SK-N-SH (cell line): ENCODE data around the gene SHROOM1. TPM values are rescaled to one million over a fixed set of nuclear protein-coding genes. Genes with fewer than 3 reads are reported as not detected.
"Not testable (repeated sequence)": the region's sequence is repeated elsewhere in the genome, so short reads cannot be mapped to it uniquely, and the experiment has no call there.

Source experiments
- CTCF ChIA-PET: fragments of 300-600, 350-600 bp; formaldehyde crosslinking; extraction: SDS; loops from one replicate; lab custom pipeline; 2021; lab: Yijun Ruan, JAX
- POLR2A ChIA-PET: fragments of 350-600 bp; sonication (Branson Sonifier 250); formaldehyde crosslinking; extraction: SDS; loops from one replicate; lab custom pipeline; 2020; ENCODE audit warnings: antibody characterized with exemption, inconsistent platforms; lab: Yijun Ruan, JAX
- DNase-seq: peaks from one replicate; pipeline ENCODE4 v3.0.0; 2012
- H2AFZ ChIP-seq: fragments of 200-600 bp; sonication (generic); 2 replicates; pipeline ENCODE4 v1.8.1; 2016; ENCODE audit warnings: antibody characterized with exemption, mild to moderate bottlenecking, low read depth
- H3F3A ChIP-seq: fragments of 200-600 bp; sonication (generic); replicated peaks from 2 replicates; pipeline ENCODE3; 2016; ENCODE audit warnings: antibody characterized with exemption, mild to moderate bottlenecking; ENCODE audit not compliant: insufficient read depth
- H3K27ac ChIP-seq, 2 experiments: fragments of 200-500 bp in 1 of 2; fragments of 200-600 bp in 1 of 2; sonication (Bioruptor generic) in 1 of 2; sonication (generic), shearing (Covaris generic) in 1 of 2; 2 replicates each; pipeline versions ENCODE4 v1.5.1 to v1.6.1; 2014 to 2016; ENCODE audit warnings: low read depth in 2 of 2, inconsistent platforms in 1 of 2, low read length in 1 of 2, mild to moderate bottlenecking in 1 of 2, mixed read lengths in 1 of 2
- H3K27me3 ChIP-seq: fragments of 200-600 bp; sonication (generic), shearing (Covaris generic); 2 replicates; pipeline ENCODE4 v1.6.1; 2016; ENCODE audit warnings: mixed run types; ENCODE audit not compliant: insufficient read depth
- H3K36me3 ChIP-seq, 2 experiments: fragments of 200-500 bp in 1 of 2; fragments of 200-600 bp in 1 of 2; sonication (Bioruptor generic) in 1 of 2; sonication (generic) in 1 of 2; replicated peaks in 1 of 2; 2 replicates each; pipeline versions ENCODE3 to v1.5.1; 2014 to 2016; ENCODE audit warnings: low read length in 1 of 2, mild to moderate bottlenecking in 1 of 2; ENCODE audit not compliant: insufficient read depth in 2 of 2, control insufficient read depth in 1 of 2
- H3K4me1 ChIP-seq, 2 experiments: fragments of 200-500 bp in 1 of 2; fragments of 200-600 bp in 1 of 2; sonication (Bioruptor generic) in 1 of 2; sonication (generic), shearing (Covaris generic) in 1 of 2; 2 replicates each; pipeline versions ENCODE4 v1.5.1 to v1.6.1; 2014 to 2016; ENCODE audit warnings: low read depth in 1 of 2, low read length in 1 of 2, mixed run types in 1 of 2; ENCODE audit not compliant: insufficient read depth in 2 of 2, control insufficient read depth in 1 of 2
- H3K4me2 ChIP-seq: fragments of 200-600 bp; sonication (generic), shearing (Covaris generic); 2 replicates; pipeline ENCODE4 v1.6.1; 2017; ENCODE audit warnings: mixed run types
- H3K4me3 ChIP-seq, 2 experiments: fragments of 200-500 bp in 1 of 2; fragments of 200-600 bp in 1 of 2; sonication (Bioruptor generic) in 1 of 2; sonication (generic), shearing (Covaris generic) in 1 of 2; 2 replicates each; pipeline versions ENCODE4 v1.5.1 to v1.8.1; 2014 to 2016; ENCODE audit warnings: low read depth in 2 of 2, inconsistent platforms in 1 of 2, low read length in 1 of 2, mild to moderate bottlenecking in 1 of 2, mixed read lengths in 1 of 2, moderate library complexity in 1 of 2
- H3K79me2 ChIP-seq: fragments of 200-600 bp; sonication (generic); 2 replicates; pipeline ENCODE4 v1.8.1; 2017; ENCODE audit warnings: mild to moderate bottlenecking; ENCODE audit not compliant: insufficient read depth
- H3K9ac ChIP-seq: fragments of 200-600 bp; sonication (generic); 2 replicates; pipeline ENCODE4 v1.6.1; 2017; ENCODE audit warnings: mixed run types
- H3K9me2 ChIP-seq: fragments of 200-600 bp; sonication (generic); 2 replicates; pipeline ENCODE4 v1.6.1; 2017; ENCODE audit warnings: mixed run types
- H3K9me3 ChIP-seq: fragments of 200-600 bp; sonication (generic); 2 replicates; pipeline ENCODE4 v1.6.1; 2017; ENCODE audit warnings: mixed run types, mild to moderate bottlenecking, moderate library complexity
- H4K20me1 ChIP-seq: fragments of 200-600 bp; sonication (generic); 2 replicates; pipeline ENCODE4 v1.6.1; 2017; ENCODE audit warnings: mild to moderate bottlenecking, mixed run types; ENCODE audit not compliant: insufficient read depth
- FOSL2 ChIP-seq: IDR thresholded peaks from 2 replicates; pipeline ENCODE4 v1.4.0; 2012; ENCODE audit warnings: low read depth, mild to moderate bottlenecking, moderate library complexity, borderline replicate concordance
- FOXM1 ChIP-seq: IDR thresholded peaks from 2 replicates; pipeline ENCODE4 v1.4.0; 2012; ENCODE audit warnings: low read depth, mild to moderate bottlenecking
- NFIC ChIP-seq: IDR thresholded peaks from 2 replicates; pipeline ENCODE4 v1.4.0; 2012; ENCODE audit warnings: borderline replicate concordance
- POLR2AphosphoS5 ChIP-seq: IDR thresholded peaks from 2 replicates; pipeline ENCODE4 v1.6.1; 2012; ENCODE audit warnings: low read depth, low read length
- RCOR1 ChIP-seq: fragments of 150-350 bp; IDR thresholded peaks from 2 replicates; pipeline ENCODE4 v1.6.1; 2017; ENCODE audit warnings: antibody characterized with exemption, low read length
- RFX5 ChIP-seq: IDR thresholded peaks from 2 replicates; pipeline ENCODE4 v1.6.1; 2012; ENCODE audit warnings: mild to moderate bottlenecking, improper control_type of control experiment, low read length
- RXRA ChIP-seq: IDR thresholded peaks from 2 replicates; pipeline ENCODE4 v1.4.0; 2012; ENCODE audit warnings: low read depth, mild to moderate bottlenecking, borderline replicate concordance
- SMC3 ChIP-seq: IDR thresholded peaks from 2 replicates; pipeline ENCODE4 v1.6.1; 2012; ENCODE audit warnings: low read depth, low read length, improper control_type of control experiment
- TAF1 ChIP-seq: IDR thresholded peaks from 2 replicates; pipeline ENCODE4 v1.6.1; 2012; ENCODE audit warnings: low read depth, mild to moderate bottlenecking, low read length, moderate library complexity, borderline replicate concordance
- YY1 ChIP-seq: IDR thresholded peaks from 2 replicates; pipeline ENCODE4 v1.4.0; 2012; ENCODE audit warnings: low read depth, mild to moderate bottlenecking
- WGBS: methylation state at CpG from one replicate; pipeline ENCODE4 v1.1.6; 2017; ENCODE audit warnings: low lambda C conversion rate; 5-methylcytosine and 5-hydroxymethylcytosine counted together
- polyA plus RNA-seq, 3 experiments: library from polyadenylated mRNA; depleted of rRNA; stranded (reverse); fragments of >200 nt; gene quantifications; 2 replicates each; pipeline ENCODE4 v1.2.3, GENCODE V29; 2012
- TF ChIP-seq, protein P1 (sequence below): IDR thresholded peaks from 2 replicates; pipeline ENCODE4; 2012
- TF ChIP-seq, protein P2 (sequence below): IDR thresholded peaks from 2 replicates; pipeline ENCODE4 v1.4.0; 2012; ENCODE audit warnings: low read depth, borderline replicate concordance
- TF ChIP-seq, protein P3 (sequence below): IDR thresholded peaks from 2 replicates; pipeline ENCODE4 v1.4.0; 2012; ENCODE audit warnings: low read depth, borderline replicate concordance
- TF ChIP-seq, protein P4 (sequence below): IDR thresholded peaks from 2 replicates; pipeline ENCODE4 v1.4.0; 2012; ENCODE audit warnings: low read depth
- TF ChIP-seq, protein P5 (sequence below): fragments of 200-600 bp; sonication (generic); IDR thresholded peaks from 2 replicates; pipeline ENCODE4 v1.6.1; 2017; ENCODE audit warnings: antibody characterized with exemption, mild to moderate bottlenecking, moderate library complexity

The SHROOM1 gene
- polyA plus RNA-seq, 1 of the 3 experiments (the other 2 are of a cell fraction): 3.8 TPM

DNA sequence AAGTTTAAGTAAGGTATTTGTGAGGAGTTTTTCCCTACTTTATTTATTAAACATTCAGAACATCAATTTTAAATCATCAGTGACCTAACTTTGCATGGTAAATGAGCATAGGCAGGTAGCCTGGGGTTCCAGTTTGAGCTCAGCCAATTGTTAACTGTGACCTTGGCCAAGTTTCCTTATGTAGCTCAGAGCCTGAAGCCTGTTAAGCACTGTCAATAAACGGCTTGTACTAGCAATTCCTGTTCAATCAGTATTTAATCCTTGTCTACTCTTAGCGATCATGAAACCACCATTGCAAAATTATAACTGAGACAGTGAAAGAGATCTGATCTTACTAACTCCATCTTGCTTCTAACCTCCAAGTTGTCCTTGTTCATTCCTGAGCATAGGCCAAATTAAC is 22.0 kb downstream of the SHROOM1 start:
- ChIA-PET CTCF (interaction anchor here (1.0 to 2.0 kb wide), 6 partner anchors 11 to 282 kb away, joined by 3 to 15 read pairs (median 4); no protein-coding TSS in a partner anchor), POLR2A (no interaction called here)
- H3K4me1 ChIP-seq: peaks cover 0 to 3% of the 10 kb centered on the region in 2 experiments; a peak in 2 of 4 replicates
- H3K4me2 ChIP-seq: no peak overlapping the region
- no peaks in the 10 kb centered on the region for H3K36me3 ChIP-seq
- 42% methylated on average over 2 of the region's 2 CpGs for WGBS
- no peak overlapping the region for H2AFZ ChIP-seq
- no peaks in the 10 kb centered on the region for H3K79me2 ChIP-seq
- no peaks in the 10 kb centered on the region for H3K9me3 ChIP-seq
- H3K9ac ChIP-seq: no peak overlapping the region
- H3K9me2 ChIP-seq: no peaks in the 10 kb centered on the region
- H4K20me1 ChIP-seq: no peaks in the 10 kb centered on the region
- H3K27me3 ChIP-seq: no peaks in the 10 kb centered on the region
- TF ChIP-seq, protein P1, sequence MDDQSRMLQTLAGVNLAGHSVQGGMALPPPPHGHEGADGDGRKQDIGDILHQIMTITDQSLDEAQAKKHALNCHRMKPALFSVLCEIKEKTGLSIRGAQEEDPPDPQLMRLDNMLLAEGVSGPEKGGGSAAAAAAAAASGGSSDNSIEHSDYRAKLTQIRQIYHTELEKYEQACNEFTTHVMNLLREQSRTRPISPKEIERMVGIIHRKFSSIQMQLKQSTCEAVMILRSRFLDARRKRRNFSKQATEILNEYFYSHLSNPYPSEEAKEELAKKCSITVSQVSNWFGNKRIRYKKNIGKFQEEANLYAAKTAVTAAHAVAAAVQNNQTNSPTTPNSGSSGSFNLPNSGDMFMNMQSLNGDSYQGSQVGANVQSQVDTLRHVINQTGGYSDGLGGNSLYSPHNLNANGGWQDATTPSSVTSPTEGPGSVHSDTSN: no peak
- no peak for TF ChIP-seq RFX5
- no peak for TF ChIP-seq RCOR1
- TF ChIP-seq, protein P2, sequence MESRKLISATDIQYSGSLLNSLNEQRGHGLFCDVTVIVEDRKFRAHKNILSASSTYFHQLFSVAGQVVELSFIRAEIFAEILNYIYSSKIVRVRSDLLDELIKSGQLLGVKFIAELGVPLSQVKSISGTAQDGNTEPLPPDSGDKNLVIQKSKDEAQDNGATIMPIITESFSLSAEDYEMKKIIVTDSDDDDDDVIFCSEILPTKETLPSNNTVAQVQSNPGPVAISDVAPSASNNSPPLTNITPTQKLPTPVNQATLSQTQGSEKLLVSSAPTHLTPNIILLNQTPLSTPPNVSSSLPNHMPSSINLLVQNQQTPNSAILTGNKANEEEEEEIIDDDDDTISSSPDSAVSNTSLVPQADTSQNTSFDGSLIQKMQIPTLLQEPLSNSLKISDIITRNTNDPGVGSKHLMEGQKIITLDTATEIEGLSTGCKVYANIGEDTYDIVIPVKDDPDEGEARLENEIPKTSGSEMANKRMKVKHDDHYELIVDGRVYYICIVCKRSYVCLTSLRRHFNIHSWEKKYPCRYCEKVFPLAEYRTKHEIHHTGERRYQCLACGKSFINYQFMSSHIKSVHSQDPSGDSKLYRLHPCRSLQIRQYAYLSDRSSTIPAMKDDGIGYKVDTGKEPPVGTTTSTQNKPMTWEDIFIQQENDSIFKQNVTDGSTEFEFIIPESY: no peak
- TF ChIP-seq TAF1: no peak
- no peak for TF ChIP-seq NFIC
- TF ChIP-seq YY1: no peak
- TF ChIP-seq FOXM1: no peak
- no peak for TF ChIP-seq SMC3
- TF ChIP-seq, protein P3, sequence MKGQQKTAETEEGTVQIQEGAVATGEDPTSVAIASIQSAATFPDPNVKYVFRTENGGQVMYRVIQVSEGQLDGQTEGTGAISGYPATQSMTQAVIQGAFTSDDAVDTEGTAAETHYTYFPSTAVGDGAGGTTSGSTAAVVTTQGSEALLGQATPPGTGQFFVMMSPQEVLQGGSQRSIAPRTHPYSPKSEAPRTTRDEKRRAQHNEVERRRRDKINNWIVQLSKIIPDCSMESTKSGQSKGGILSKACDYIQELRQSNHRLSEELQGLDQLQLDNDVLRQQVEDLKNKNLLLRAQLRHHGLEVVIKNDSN: no peak
- TF ChIP-seq RXRA: no peak
- TF ChIP-seq, protein P4, sequence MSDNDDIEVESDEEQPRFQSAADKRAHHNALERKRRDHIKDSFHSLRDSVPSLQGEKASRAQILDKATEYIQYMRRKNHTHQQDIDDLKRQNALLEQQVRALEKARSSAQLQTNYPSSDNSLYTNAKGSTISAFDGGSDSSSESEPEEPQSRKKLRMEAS: no peak
- no peak for TF ChIP-seq POLR2AphosphoS5
- H3F3A ChIP-seq: no peaks in the 10 kb centered on the region
- DNase-seq: no peak
- H3K4me3 ChIP-seq: no peak overlapping the region
- H3K27ac ChIP-seq: no peak overlapping the region

DNA sequence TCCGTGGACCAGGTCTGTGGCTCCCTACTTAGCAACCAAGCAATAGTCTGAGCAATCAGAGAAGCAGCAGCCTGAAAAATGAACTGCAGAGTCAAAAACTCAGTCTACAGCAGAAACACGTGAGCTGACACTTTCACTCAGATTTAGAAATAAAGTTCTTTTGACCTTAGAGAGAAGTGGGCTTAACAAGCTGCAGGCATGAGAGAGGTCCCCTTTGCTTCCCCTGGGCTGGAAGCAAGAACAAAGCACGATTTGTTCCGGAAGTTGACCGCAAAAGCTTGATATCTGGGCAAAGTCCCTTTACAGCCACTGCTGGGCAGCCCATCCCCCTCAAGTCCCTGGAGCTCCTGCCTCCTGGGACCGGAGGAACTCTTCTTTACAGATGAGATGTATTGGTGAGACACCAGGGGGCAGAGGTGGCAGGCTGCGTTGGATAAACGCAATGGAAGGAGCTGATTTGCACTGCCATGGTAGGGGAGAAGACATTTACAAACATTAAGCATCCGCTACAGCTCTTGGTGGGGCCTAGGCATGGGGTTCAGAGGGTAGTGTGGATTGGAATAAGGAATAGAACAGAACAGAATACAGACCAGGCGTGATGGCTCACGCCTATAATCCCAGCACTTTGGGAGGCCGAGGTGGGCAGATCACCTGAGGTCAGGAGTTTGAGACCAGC is 23.1 kb downstream of the SHROOM1 start:
- Histone ChIP-seq H3K36me3 (no peaks in the 10 kb centered on the region), H3K27ac (no peak overlapping the region), H4K20me1 (no peaks in the 10 kb centered on the region), H3K9me2 (no peaks in the 10 kb centered on the region), H2AFZ (no peak overlapping the region), H3K4me2 (no peak overlapping the region), H3K4me1 (peaks cover 0 to 3% of the 10 kb centered on the region in 2 experiments; a peak in 1 of 4 replicates), H3K27me3 (no peaks in the 10 kb centered on the region), H3K9me3 (no peaks in the 10 kb centered on the region), H3K4me3 (no peak overlapping the region), H3K79me2 (no peaks in the 10 kb centered on the region), H3K9ac (no peak overlapping the region), H3F3A (no peaks in the 10 kb centered on the region)
- ChIA-PET CTCF (interaction anchor here (0.6 to 2.0 kb wide), 9 partner anchors 11 to 220 kb away, joined by 3 to 15 read pairs (median 4); no protein-coding TSS in a partner anchor), POLR2A (no interaction called here)
- no peak for DNase-seq
- TF ChIP-seq, protein P3: no peak
- TF ChIP-seq FOSL2: no peak
- TF ChIP-seq, protein P5, sequence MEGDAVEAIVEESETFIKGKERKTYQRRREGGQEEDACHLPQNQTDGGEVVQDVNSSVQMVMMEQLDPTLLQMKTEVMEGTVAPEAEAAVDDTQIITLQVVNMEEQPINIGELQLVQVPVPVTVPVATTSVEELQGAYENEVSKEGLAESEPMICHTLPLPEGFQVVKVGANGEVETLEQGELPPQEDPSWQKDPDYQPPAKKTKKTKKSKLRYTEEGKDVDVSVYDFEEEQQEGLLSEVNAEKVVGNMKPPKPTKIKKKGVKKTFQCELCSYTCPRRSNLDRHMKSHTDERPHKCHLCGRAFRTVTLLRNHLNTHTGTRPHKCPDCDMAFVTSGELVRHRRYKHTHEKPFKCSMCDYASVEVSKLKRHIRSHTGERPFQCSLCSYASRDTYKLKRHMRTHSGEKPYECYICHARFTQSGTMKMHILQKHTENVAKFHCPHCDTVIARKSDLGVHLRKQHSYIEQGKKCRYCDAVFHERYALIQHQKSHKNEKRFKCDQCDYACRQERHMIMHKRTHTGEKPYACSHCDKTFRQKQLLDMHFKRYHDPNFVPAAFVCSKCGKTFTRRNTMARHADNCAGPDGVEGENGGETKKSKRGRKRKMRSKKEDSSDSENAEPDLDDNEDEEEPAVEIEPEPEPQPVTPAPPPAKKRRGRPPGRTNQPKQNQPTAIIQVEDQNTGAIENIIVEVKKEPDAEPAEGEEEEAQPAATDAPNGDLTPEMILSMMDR: peak; percentile 24; the same call in 1 of the 2 replicates
- 85% methylated on average over 12 of the region's 12 CpGs for WGBS

DNA sequence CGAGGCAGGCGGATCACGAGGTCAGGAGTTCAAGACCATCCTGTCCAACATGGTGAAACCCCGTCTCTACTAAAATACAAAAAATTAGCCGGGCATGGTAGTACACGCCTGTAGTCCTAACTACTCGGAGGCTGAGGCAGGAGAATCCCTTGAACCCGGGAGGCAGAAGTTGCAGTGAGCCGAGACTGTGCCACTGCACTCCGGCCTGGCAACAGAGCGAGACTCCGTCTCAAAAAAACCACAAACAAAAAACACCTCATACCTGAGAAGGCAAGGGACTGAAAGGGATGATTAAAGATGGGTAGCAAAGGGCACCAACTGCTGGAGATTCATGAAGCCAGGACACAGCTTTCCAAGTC is 23.7 kb downstream of the SHROOM1 start:
- H3K4me2 ChIP-seq, H3F3A ChIP-seq, H3K4me1 ChIP-seq, H3K27ac ChIP-seq, H2AFZ ChIP-seq, H3K27me3 ChIP-seq, H3K36me3 ChIP-seq, H3K4me3 ChIP-seq, H3K9me2 ChIP-seq, H3K9me3 ChIP-seq, POLR2A ChIA-PET, DNase-seq, H3K9ac ChIP-seq, H4K20me1 ChIP-seq, H3K79me2 ChIP-seq: not testable (repeated sequence)
- WGBS: 91% methylated on average over 12 of the region's 12 CpGs
- CTCF ChIA-PET: interaction anchor here (0.7 to 1.9 kb wide), 6 partner anchors 11 to 77 kb away, joined by 3 to 6 read pairs (median 4); no protein-coding TSS in a partner anchor
